Pons (tissue), 1 donor: ENCODE measurements around the gene CA11.
"Not testable (repeated sequence)": the region's sequence is repeated elsewhere in the genome, so short reads cannot be mapped to it uniquely, and the experiment has no call there.

Experiments
- DNase-seq: peaks from one replicate; pipeline ENCODE4 v3.0.0-alpha.2; 2016; ENCODE audit warnings: low spot score

The CA11 gene

GRCh38 chr19:48669903-48670668 lies 24.1 kb upstream of the CA11 start:
- no peak for DNase-seq

- DNase-seq, result no peak
Measured at GRCh38 chr19:48668761-48669160, 22.8 kb upstream of the CA11 start.

- DNase-seq, result no peak
Measured at GRCh38 chr19:48668332-48668731, 22.3 kb upstream of the CA11 start.

GRCh38 chr19:48665786-48666185 lies 19.8 kb upstream of the CA11 start:
- DNase-seq, result no peak

- DNase-seq, result no peak
Measured at GRCh38 chr19:48664476-48664875, 18.5 kb upstream of the CA11 start.

- DNase-seq, result no peak
Measured at GRCh38 chr19:48663667-48664066, 17.7 kb upstream of the CA11 start.

GRCh38 chr19:48661711-48662090 lies 15.7 kb upstream of the CA11 start:
- DNase-seq, result no peak

GRCh38 chr19:48660852-48661710 lies 15.1 kb upstream of the CA11 start:
- DNase-seq, result peak; percentile 95

GRCh38 chr19:48659768-48660167 lies 13.8 kb upstream of the CA11 start:
- DNase-seq, result peak; percentile 71

GRCh38 chr19:48658483-48658882 lies 12.5 kb upstream of the CA11 start:
- DNase-seq, result no peak

GRCh38 chr19:48657828-48658227 lies 11.8 kb upstream of the CA11 start:
- not testable (repeated sequence) for DNase-seq

- no peak for DNase-seq
Measured at GRCh38 chr19:48656840-48657474, 11.0 kb upstream of the CA11 start.

- DNase-seq, result no peak
Measured at GRCh38 chr19:48654299-48655059, 8.5 kb upstream of the CA11 start.

GRCh38 chr19:48651683-48652048 lies 5.7 kb upstream of the CA11 start:
- no peak for DNase-seq

GRCh38 chr19:48650974-48651682 lies 5.1 kb upstream of the CA11 start:
- no peak for DNase-seq

- no peak for DNase-seq
Measured at GRCh38 chr19:48648134-48648533, 2.1 kb upstream of the CA11 start.

- DNase-seq, result peak; percentile 33
Measured at GRCh38 chr19:48646722-48647216, 782 bp upstream of the CA11 start.

- DNase-seq, result no peak
Measured at GRCh38 chr19:48645620-48646000, 377 bp downstream of the CA11 start.

- DNase-seq, result peak; percentile 90
Measured at GRCh38 chr19:48644839-48645619, 958 bp downstream of the CA11 start.

GRCh38 chr19:48644355-48644754 lies 1.6 kb downstream of the CA11 start:
- peak; percentile 17 for DNase-seq
